Hematopoietic multipotent progenitor cell (in vitro differentiated cells): Measurements from ENCODE around the gene TRPM6. TPM values are rescaled to one million over a fixed set of nuclear protein-coding genes. Genes with fewer than 3 reads are reported as not detected.
A peak's percentile ranks its signal among the peaks of the same experiment; 100 is the strongest.

Source experiments
- DNase-seq, 3 donors: peaks; one replicate each; pipeline ENCODE4 v3.0.0-alpha.2; 2011 to 2015; ENCODE audit warnings: low read depth in 2 of 3, low spot score in 2 of 3
- total RNA-seq: library from RNA; depleted of rRNA; stranded (reverse); fragments of >200 nt; gene quantifications from one replicate; pipeline ENCODE4 v1.2.3, GENCODE V29; 2012

The TRPM6 gene
- total RNA-seq, 1 donor = under 0.01 TPM

- no peak for DNase-seq
Measured at GRCh38 chr9:74775396-74775795, 112.3 kb downstream of the TRPM6 start.

- DNase-seq = peak; percentile 41 to 85 (median 62)
Measured at GRCh38 chr9:74773886-74774479, 113.7 kb downstream of the TRPM6 start.

- no peak for DNase-seq
Measured at GRCh38 chr9:74772121-74772520, 115.6 kb downstream of the TRPM6 start.

- DNase-seq = no peak
Measured at GRCh38 chr9:74771672-74772071, 116.0 kb downstream of the TRPM6 start.

GRCh38 chr9:74771262-74771585 is 116.5 kb downstream of the TRPM6 start:
- no peak for DNase-seq

- DNase-seq = peak in 2 of 3 donors; percentile 10 to 41
Measured at GRCh38 chr9:74770508-74771261, 117.0 kb downstream of the TRPM6 start.

- no peak for DNase-seq
Measured at GRCh38 chr9:74765481-74765971, 122.2 kb downstream of the TRPM6 start.

- no peak for DNase-seq
Measured at GRCh38 chr9:74762950-74763349, 124.8 kb downstream of the TRPM6 start.

- DNase-seq = no peak
Measured at GRCh38 chr9:74760031-74760700, 127.6 kb downstream of the TRPM6 start.

- no peak for DNase-seq
Measured at GRCh38 chr9:74755999-74756398, 131.7 kb downstream of the TRPM6 start.

GRCh38 chr9:74755355-74755754 is 132.4 kb downstream of the TRPM6 start:
- DNase-seq = no peak

- no peak for DNase-seq
Measured at GRCh38 chr9:74753650-74754049, 134.1 kb downstream of the TRPM6 start.

GRCh38 chr9:74748966-74749365 is 138.8 kb downstream of the TRPM6 start:
- no peak for DNase-seq

- DNase-seq = peak in 2 of 3 donors; percentile 4 to 19
Measured at GRCh38 chr9:74742792-74743730, 144.7 kb downstream of the TRPM6 start.

- no peak for DNase-seq
Measured at GRCh38 chr9:74742191-74742790, 145.4 kb downstream of the TRPM6 start.

GRCh38 chr9:74736646-74737045 is 151.1 kb downstream of the TRPM6 start:
- DNase-seq = no peak

GRCh38 chr9:74735761-74736160 is 152.0 kb downstream of the TRPM6 start:
- no peak for DNase-seq

- DNase-seq = no peak
Measured at GRCh38 chr9:74729136-74729695, 158.5 kb downstream of the TRPM6 start.

GRCh38 chr9:74728176-74728575 is 159.5 kb downstream of the TRPM6 start:
- DNase-seq = no peak

- no peak for DNase-seq
Measured at GRCh38 chr9:74726581-74726980, 161.1 kb downstream of the TRPM6 start.
